ENCODE data around the gene RNF39.

The RNF39 gene

GRCh38 chr6:30097902-30098768, 22.6 kb upstream of the RNF39 start:
- no peak for DNase-seq (ENCODE audit: low read depth in 4 of 4, low spot score in 1 of 4)

- no peak for DNase-seq (ENCODE audit: low read depth in 4 of 4, low spot score in 1 of 4)
Observed at GRCh38 chr6:30096829-30097228, 21.3 kb upstream of the RNF39 start.

GRCh38 chr6:30093951-30094661, 18.5 kb upstream of the RNF39 start:
- no peak for DNase-seq (ENCODE audit: low read depth in 4 of 4, low spot score in 1 of 4)

GRCh38 chr6:30092852-30093543, 17.4 kb upstream of the RNF39 start:
- no peak for DNase-seq (ENCODE audit: low read depth in 4 of 4, low spot score in 1 of 4)

GRCh38 chr6:30091577-30092381, 16.2 kb upstream of the RNF39 start:
- no peak for DNase-seq (ENCODE audit: low read depth in 4 of 4, low spot score in 1 of 4)

GRCh38 chr6:30087876-30088275, 12.3 kb upstream of the RNF39 start:
- DNase-seq (ENCODE audit: low read depth in 4 of 4, low spot score in 1 of 4), result no peak

- no peak for DNase-seq (ENCODE audit: low read depth in 4 of 4, low spot score in 1 of 4)
Observed at GRCh38 chr6:30077218-30077617, 1.6 kb upstream of the RNF39 start.

- DNase-seq (ENCODE audit: low read depth in 4 of 4, low spot score in 1 of 4), result no peak
Observed at GRCh38 chr6:30075790-30076732, 492 bp upstream of the RNF39 start.

- DNase-seq (ENCODE audit: low read depth in 4 of 4, low spot score in 1 of 4), result no peak
Observed at GRCh38 chr6:30074331-30075093, 1.1 kb downstream of the RNF39 start.

GRCh38 chr6:30073489-30074235, 1.9 kb downstream of the RNF39 start:
- DNase-seq (ENCODE audit: low read depth in 4 of 4, low spot score in 1 of 4), result no peak

GRCh38 chr6:30071858-30072257, 3.7 kb downstream of the RNF39 start:
- no peak for DNase-seq (ENCODE audit: low read depth in 4 of 4, low spot score in 1 of 4)

GRCh38 chr6:30071081-30071818, 4.3 kb downstream of the RNF39 start:
- DNase-seq (ENCODE audit: low read depth in 4 of 4, low spot score in 1 of 4), result no peak

- no peak for DNase-seq (ENCODE audit: low read depth in 4 of 4, low spot score in 1 of 4)
Observed at GRCh38 chr6:30067460-30068139, 8.0 kb downstream of the RNF39 start.

GRCh38 chr6:30066577-30067459, 8.8 kb downstream of the RNF39 start, which contains the start of gene PPP1R11:
TSS of gene PPP1R11 (plus strand) at chr6:30067198. CDS start at chr6:30067411, 213 bp downstream.
- peak; percentile 94 to 98 (median 96) for DNase-seq (ENCODE audit: low read depth in 4 of 4, low spot score in 1 of 4)

- DNase-seq (ENCODE audit: low read depth in 4 of 4, low spot score in 1 of 4), result no peak
Observed at GRCh38 chr6:30066082-30066481, 9.5 kb downstream of the RNF39 start.

GRCh38 chr6:30063315-30063714, 12.3 kb downstream of the RNF39 start:
- DNase-seq (ENCODE audit: low read depth in 4 of 4, low spot score in 1 of 4), result no peak
